HG02943 (cell line): ENCODE measurements around the gene SLCO3A1.

Experiments
- ATAC-seq: cut with Tn5 transposase; IDR thresholded peaks from one replicate; pipeline ENCODE4 v1.9.1; 2021; ENCODE audit warnings: mild to moderate bottlenecking, low read depth, moderate library complexity; ENCODE audit not compliant: unreplicated experiment

Gene SLCO3A1

DNA sequence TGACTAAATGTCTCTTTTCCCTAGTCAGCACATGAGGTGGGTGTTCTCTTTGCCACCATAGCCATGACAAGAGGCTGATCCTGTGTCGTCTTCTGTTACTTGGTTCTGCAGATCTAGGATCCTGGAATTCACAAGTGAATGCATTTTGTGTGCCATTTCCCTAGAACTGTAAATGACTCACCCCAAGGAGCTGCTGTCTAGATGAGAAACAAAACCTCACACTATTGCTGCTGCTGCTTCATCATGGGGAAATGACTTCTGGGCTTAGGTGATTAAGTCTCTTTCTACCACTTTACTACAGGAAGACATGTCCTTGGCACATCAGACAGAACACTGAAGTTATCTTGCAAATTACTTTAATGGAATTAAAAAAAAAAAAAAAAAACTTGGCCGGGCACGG, 54.9 kb downstream of the SLCO3A1 start:
- ATAC-seq = no peak

DNA sequence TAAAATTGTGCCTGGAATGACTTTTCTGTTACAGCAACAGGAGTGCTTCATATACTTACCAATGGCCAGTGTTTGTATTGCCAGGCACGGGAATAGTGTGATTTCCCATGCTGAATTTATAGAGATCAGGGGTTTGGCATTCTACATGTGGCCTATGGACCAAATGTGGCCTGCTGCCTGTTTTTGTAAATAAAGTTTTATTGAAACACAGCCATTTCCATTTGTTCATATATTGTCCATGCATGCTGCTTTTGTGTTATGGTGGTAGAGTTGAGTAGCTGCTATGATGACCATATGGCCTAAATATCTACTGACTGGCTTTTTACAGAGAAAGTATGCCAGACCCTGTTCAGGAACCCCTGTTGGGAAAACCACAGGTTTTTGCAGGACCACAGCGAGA, 55.6 kb downstream of the SLCO3A1 start:
- no peak for ATAC-seq

DNA sequence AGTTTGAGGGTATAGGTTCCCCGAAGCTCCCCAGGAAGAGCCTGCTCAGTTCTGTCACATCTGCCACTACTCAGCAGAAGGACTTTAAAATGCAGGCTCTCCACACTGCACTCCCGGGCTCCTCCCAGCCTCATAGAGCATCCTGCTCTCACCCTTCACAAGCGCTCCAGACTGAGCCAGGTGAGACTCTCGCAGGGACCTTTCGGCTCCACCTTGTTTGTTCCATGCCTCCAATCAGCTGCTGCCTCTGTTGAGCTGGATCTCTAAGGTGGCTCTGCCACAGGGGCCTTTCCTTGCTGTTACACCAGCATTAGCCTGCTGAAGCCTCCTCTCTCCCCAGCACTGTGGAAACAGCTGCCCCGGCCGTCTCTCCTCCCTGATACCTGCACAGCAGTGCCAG, 56.1 kb downstream of the SLCO3A1 start:
- no peak for ATAC-seq

DNA sequence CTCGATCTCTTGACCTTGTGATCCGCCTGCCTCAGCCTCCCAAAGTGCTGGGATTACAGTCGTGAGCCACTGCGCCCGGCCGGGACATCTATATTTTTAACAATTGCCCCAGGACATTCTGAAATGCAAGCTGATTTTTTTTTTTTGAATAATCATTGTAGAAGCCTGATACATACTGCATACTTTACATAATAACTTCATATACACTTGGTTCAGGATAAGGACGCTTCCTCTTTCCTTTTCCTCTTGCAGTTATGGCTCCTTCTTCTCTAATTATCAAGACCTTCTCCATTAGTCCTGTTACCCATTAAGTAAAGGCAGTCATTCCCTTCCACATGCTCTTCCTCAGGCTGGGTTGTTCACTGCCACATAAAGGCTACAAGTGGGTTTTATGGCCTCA, 58.3 kb downstream of the SLCO3A1 start:
- ATAC-seq = no peak

DNA sequence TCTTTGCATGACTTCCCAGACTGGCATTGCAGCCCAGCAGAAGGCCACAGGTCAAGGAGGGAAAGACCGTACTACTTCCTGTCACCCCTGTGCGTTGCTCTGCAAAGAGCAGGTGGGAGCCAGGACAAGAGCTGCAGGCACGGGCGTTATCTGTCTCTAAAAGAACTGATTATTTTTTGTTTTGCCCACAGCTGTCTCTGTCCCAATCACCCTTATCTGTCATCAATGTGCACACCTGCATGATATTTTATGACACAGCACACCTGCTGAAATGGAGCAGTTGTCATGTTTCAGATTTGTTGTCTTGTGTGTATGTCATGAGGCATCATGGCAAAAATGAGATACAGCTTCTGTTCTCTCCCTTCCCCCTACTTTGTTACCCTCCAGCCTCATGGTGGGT, 58.8 kb downstream of the SLCO3A1 start:
- no peak for ATAC-seq

DNA sequence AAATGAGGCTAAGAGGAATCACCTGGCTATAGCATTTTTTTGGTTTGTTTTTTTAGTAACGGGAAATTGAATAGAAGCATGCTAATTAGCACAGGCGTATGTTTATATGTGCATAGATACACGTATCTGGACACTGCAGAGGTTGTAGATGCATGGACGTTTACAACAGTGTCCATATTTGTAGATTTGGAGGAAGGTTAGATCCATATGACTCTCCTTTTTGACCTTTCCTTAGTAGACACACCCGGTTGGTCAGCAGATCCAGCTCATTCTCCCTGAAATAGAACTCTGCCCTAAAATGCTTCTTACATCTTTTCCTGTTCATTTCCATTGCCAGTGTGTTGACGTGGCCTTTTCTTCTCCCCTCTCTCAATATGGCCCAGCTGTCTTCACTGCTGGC, 60.1 kb downstream of the SLCO3A1 start:
- no peak for ATAC-seq

DNA sequence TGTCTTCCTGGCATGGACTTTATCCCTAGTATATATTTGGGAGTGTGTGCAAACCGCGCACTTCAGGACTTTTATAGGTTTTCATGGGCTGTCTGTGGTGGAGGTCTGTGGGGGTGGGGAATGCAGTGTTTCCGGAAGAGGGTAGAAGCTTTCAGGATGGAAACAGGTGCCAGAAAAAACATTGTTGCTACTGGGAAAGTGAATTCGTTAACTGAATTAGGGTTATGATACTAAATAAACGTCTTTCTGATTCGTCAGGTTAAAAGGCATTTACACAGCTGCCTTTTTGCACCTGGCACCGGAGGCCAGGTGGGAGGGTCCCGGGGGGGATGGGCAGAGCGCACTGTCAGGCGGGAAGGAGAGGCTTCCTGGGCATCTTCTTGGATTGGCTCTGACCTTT, 62.1 kb downstream of the SLCO3A1 start:
- no peak for ATAC-seq

DNA sequence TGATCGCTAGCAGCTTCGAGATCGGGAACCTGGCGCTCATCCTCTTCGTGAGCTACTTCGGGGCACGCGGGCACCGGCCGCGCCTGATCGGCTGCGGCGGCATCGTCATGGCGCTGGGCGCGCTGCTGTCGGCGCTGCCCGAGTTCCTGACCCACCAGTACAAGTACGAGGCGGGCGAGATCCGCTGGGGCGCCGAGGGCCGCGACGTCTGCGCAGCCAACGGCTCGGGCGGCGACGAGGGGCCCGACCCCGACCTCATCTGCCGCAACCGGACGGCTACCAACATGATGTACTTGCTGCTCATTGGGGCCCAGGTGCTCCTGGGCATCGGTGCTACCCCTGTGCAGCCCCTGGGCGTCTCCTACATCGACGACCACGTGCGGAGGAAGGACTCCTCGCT, 62.5 kb downstream of the SLCO3A1 start:
- no peak for ATAC-seq

DNA sequence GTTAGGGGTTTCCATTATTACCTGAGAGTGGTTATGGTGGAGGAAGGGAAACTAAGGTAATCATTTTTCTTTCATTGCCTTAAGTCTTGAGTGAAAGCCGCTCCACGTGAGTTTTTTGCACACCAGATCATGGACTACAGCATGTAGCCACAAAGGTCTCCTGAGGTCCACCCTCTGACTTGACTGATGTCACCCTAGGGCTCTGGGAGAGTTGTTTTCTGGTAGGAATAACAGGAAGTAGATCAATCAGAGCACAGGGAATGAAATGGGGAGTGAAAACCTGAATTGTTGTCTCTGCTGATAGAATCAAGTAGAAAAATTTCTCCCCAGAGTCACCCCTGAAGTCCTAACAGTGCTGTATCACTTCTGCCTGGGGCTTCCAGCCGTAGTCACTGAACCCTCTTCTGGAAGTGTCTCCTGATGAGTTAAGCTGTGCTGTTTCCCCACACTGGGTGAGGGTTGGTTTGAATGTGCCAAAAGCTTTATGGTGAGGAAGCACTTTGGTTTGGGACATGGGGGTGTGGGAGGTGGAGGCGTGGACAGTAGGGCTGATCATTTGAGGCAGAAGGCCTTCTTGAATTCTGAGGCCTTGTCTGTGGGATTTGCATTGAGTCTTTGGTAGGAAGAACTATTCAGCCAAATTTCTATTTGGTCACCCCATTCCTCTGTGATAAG, 64.3 kb downstream of the SLCO3A1 start:
- ATAC-seq = no peak

DNA sequence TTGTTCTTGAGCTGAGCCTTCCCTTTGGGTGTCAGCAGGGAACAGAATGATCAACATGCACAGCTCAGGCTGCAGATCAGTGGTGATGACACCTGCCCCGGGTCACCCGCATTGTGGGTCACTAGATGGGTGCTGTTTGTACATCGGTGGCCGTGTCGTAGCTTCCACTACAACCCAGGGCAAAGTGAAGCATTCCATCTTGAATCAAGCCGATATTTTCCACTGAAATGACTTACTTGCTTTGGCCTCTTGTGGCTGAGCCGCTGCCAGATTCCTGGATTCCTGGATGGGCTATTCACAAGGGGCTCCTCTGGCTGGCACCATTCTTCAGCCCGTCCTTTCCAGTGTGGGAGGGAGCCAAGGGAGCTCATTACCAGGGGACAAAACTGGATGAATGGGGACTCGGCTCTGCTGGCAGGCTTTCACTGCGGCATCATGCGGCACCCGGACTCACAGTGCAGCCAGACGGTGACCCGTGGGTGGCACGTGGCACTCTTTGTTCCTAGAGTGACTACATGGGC, 65.6 kb downstream of the SLCO3A1 start:
- no peak for ATAC-seq

DNA sequence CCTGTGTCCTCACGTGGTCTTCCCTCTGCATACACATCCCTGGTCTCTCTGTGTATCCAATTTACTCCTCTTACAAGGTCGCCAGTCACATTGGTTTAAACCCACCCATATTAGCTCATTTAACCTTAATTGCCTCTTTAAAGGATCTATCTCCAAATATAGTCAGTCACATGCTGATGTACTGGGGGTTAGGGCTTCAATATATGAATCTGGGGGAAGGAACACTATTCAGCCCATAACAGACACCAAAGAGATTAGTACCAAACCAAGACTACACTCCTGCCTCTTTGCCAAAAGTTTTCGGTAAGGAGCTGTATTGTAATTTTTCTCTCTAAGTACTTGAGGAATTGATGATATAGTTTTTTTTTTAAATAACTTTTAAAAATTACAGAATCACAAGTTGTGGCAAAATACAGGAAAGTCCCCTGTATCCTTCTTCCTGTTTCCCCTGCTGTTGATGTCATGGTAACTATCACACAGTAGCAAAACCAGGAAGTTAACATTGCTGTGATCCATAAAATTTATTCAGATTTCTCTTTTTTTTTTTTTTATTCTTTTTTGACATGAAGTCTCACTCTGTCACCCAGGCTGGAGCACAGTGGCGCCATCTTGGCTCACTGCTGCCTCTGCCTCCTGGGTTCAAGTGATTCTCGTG, 67.8 kb downstream of the SLCO3A1 start:
- no peak for ATAC-seq

DNA sequence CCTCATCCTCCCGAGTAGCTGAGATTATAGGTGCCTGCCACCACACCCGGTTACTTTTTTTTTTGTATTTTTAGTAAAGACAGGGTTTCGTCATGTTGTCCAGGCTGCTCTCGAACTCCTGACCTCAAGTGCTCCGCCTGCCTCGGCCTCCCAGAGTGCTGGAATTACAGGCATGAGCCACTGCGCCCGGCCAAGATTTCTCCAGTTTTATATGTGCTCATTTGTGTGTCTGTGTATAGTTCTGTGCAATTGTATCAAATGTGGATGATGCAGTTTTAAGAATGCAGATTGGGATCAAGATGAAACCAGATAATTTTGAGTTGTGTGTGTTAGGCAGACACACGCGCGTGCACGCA, 68.3 kb downstream of the SLCO3A1 start:
- no peak for ATAC-seq

DNA sequence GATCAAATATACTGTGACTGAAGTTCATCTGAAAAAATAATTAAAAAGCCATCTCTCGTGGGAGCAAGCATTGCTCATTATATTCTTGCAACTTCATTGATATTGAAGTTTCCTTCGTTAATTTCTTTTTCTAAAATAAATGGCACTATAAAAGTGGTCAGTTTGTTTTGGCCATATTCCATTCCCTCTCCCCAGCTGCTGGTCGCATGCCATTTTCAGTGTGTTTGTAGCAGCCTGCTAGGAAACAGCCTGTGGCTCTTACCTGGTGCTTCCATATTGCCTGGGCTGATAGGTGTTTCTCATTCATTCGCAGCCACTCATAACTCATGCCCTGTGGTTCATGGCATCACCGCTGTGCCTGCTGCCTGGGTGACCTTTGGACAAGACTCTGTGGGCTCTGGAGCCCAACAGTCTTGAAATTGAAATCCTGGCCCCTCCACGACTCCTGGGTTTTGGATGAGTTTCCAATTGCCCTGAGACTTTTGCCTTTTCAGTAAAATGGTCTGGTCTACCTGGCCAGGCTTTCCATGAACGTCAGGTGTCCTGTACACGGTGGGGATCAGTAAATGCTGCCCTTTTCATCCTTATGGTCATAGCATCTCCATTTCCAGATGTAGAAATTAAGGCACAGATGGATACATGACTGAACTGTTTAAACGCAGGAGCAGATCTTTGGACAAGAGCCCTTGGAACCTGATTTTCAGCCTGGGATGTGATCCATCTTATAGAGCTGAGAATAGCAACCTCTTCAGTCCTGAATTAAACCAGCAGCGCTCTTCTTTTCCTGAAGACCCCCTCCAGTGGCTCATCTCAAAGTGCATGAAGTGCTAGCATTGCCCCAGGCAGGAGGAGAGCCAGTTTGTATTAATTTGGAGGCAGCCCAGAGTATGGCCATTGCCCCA, 69.4 kb downstream of the SLCO3A1 start:
- ATAC-seq = no peak

DNA sequence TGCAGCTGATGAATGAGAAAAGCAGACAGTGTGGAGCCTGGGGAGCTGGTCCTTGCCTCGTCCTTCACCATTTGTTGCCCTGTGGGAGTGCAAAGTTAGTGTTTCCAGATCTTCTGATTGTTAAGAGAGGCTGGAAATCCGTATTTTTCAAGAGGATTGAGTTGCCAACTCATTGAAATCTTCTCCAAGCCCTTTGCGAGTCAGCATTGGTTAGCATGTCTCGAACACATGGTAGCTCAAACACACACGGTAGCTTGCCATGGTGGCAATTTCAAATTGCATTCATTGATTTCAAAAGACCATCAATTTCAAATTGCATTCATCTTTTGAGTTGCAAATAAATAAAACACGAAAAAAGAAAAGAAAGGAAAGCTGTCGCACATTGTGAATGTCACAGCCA, 70.7 kb downstream of the SLCO3A1 start:
- no peak for ATAC-seq

DNA sequence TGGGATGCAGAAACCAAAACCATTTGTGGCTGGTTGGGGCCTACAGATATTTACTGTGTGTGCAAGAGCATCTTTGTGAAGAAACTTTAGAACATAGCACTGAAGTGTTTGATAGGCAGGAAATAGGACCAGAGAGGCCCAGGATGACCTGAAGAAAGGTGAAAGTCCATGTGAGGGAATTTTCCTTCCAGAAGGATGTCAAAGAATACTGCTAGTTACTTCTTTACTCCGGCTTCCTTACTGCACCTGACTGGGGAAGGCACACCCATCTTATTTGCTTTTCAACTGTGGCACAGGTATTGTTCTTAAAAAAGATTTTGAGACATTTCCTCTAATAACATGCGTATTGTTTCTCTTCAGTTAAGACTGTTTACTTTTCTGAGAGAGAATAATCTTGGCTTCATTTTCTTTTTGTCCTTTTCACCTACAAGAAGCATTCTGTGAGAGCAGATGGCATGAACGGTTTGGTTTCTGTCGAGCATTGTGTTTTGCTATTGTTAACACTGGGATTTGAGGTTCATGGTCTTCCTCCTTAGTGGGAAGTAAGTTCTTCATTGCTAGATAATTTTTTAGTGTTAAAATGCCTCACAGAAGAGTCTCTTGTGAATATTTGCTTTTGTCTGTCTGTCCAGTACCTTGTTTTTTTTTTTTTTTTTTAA, 71.5 kb downstream of the SLCO3A1 start:
- ATAC-seq = no peak

DNA sequence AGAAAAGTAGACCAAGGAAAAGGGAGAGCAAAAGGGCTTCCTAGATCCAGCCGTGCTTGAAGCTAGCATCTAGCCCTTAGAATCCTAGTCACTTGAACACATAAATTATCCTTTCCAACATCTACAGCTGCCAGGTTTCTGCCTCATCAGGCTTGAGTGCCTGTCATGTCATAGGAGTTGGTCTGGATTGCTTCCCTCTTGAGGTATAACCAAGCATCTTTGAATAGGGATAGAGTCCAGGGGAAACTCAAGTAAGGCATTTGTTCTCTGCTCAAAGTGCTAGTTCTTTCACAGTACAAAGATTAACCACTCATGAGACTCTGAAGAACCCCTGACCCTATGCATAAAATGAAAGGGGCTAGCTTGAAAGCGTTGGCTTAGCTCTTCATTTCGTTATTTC, 72.3 kb downstream of the SLCO3A1 start:
- ATAC-seq = no peak

DNA sequence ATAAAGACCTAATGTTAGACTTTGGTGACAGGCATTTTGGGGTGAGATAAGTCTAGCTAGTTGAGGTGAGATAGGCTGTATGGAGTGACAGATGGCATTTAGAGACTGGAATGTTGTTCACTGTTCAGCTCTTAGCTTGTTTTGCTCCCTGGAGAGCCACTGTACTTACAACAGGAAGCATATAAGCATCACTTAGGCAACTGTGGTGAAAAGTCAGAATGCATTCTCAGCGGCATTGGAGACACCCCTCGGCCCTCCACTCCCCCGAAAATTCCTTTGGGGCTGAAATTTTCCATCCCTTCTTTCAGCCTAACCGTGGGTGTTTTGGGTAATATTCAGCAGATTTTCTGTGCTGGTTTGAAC, 73.4 kb downstream of the SLCO3A1 start:
- ATAC-seq = no peak

DNA sequence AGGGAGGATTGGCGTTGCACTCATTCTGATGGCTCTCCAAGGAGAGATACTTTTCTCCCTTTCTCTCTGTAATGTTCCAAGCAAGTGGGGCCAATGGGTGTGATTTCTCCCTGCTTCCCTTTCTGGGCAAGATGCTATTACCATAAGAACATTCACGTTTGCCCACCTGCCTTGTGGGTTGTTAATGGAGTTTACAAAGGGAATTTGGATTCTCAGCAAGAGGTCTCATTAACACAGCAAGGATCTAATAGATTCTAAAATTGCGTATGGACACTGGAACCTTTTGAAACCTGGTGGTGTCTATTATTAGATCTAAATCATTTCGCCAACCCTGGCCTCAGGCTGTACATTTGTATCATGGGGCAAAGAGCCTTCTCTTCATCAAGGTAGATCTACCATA, 74.1 kb downstream of the SLCO3A1 start:
- ATAC-seq = no peak

DNA sequence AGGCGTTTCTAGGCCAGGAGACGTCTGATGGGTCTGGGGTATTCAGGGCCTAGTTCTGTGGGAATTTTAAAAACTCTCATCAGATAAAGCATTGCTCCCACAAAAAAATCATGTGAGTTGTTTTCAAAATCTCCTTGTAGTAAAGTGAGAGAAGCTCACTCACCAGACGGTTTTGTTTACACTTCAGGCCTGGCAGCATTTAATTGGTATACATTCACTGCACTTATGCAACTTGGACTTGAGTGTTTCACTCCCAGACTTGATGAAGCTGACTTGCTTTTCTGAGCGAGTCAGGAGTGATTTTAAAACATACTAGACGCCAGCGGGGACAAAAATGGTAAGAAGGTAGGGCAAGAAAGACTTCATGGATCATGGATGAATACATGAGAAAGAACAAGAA, 75.2 kb downstream of the SLCO3A1 start:
- no peak for ATAC-seq

DNA sequence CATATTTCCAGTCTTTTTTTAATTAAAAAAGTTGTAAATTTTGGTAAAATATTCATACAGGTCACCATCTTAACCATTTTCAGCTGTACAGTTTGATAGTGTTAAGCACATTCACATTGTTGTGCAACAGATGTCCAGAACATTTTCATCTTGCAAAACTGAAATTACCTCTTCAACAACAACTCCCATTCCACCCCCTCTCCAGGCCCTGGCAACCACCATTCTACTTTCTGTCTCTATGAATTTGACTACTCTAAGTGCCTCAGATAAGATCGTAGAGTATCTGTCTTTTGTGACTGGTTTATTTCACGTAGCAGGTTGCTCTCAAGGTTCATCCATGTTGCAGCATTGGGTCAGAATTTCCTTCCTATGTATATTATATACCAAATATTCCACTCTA, 76.0 kb downstream of the SLCO3A1 start:
- ATAC-seq = no peak

DNA sequence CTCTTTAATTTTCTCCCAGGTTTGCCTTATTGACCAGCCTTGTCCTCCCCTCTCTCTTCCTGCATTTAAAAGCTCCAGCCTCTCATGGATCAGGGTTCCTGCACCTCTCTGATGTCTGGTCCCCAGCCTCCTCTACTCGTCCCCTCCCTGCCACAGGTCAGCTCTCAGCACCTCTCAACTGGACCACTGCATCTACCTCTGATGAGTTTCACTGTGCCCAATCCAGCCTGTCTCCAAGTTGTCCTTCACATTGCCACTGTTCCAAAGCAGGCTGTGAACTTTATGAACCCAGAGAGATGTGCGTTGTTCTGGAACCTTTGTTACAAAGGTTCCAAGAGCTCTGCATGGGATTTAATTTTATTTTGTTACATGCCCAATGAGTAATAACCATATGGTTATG, 76.6 kb downstream of the SLCO3A1 start:
- ATAC-seq = no peak
